GM12801 (cell line): Measurements from ENCODE around the gene NKG7.

Experiments used
- TF ChIP-seq, protein P1 (sequence below): IDR thresholded peaks from one replicate; pipeline ENCODE4 v1.5.1; 2011; ENCODE audit warnings: control low read depth; ENCODE audit not compliant: insufficient read length; ENCODE audit errors: extremely low read depth

The NKG7 gene

DNA sequence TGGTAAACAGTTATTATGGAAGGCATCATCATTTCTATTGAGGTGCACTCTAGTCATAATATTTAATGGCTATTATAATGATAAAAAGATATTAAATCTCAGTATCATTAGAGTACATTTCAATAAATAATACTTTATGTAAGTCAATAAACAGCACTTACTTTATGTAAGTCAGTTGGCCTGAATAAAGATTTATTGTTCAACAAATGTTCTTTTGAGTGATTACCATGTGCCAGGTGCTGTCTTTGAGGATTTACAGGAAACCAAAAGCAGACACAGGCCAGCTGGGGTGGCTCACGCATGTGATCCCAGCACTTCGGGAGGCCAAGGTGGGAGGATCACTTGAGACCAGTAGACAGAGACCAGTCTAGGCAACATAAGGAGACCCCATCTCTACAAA is 5.0 kb upstream of the NKG7 start:
- TF ChIP-seq, protein P1, sequence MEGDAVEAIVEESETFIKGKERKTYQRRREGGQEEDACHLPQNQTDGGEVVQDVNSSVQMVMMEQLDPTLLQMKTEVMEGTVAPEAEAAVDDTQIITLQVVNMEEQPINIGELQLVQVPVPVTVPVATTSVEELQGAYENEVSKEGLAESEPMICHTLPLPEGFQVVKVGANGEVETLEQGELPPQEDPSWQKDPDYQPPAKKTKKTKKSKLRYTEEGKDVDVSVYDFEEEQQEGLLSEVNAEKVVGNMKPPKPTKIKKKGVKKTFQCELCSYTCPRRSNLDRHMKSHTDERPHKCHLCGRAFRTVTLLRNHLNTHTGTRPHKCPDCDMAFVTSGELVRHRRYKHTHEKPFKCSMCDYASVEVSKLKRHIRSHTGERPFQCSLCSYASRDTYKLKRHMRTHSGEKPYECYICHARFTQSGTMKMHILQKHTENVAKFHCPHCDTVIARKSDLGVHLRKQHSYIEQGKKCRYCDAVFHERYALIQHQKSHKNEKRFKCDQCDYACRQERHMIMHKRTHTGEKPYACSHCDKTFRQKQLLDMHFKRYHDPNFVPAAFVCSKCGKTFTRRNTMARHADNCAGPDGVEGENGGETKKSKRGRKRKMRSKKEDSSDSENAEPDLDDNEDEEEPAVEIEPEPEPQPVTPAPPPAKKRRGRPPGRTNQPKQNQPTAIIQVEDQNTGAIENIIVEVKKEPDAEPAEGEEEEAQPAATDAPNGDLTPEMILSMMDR = no peak

DNA sequence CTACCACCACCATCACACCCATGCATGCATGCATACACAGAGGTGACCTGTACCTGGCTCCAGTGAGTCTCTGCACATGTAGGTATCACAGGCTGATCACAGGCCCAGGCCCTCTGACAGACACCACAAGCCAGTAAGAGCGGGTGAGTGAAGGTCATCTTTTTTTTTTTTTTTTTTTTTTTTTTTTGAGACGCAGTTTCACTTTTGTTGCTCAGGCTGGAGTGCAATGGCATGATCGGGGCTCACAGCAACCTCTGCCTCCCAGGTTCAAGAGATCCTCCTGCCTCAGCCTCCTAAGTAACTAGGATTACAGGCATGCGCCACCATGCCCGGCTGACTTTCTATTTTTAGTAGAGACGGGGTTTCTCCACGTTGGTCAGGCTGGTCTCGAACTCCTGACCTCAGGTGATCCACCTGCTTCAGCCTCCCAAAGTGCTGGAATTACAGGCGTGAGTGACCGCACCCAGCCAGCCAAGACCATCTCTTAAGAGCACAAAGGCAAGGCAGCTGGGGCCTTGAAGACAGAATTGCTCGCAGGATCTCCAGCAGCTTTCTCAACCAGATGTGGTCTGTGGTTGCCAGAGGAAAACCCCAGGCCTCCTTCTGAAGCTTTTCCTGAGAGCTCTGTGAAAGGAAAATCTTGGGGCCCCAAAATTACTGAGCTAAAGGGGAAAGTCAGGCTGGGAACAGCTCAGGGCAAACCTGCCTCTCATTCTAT is 3.2 kb upstream of the NKG7 start:
- TF ChIP-seq, protein P1 = no peak

DNA sequence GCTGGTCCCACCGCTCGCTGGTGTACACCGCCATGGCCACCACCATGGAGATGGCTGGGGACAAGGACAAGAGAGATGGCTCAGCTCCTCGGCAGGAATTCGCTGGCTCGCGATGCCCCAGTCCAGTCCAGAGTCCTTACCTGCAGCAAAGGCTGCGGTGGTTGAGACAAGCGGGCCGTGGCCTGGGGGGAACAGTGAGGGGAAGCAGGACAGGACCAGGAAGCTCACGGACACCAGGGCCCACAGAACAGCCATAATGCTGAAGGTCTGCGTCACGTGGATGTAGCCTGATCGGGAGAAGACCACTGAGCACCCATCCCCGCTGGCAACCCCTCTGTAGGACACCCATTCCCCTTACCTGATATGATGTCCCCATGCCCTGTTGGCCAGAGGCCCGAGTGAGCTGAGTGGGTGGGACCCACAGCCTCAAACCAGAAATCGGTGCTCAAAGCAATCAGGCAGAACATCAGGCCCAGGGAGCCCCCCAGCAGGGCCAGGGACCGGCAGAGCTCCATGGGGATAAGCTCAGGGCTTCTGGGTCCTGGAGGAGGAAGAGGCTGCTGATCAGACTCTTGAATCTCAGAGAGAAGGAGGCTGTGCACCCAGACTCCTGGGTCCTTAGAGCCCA is 319 bp downstream of the NKG7 start:
- TF ChIP-seq, protein P1 = no peak

DNA sequence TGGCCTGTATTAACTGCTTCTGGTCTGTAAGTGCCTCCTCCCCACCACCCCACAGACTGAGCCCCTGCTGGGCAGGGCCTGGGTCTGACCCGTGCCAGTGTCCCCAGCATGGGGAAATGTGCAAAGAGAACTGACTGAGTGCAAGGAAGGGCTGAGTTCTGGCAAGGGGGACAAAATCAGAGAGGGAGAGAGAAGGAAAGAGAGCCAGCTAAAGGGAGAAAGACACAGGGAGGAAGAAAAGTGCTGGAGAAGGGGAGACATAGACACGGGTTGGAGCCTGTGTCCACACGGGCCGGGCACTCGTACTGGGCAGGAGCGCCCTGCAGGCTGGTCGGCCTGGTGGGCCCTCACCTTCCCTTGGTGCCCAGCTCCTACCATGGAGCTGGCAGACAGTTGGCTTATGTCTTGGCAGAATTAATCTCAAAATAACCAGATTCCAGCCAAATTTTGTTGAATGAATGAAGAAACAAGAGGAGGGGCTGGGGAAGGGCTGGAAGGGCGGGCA is 1.2 kb downstream of the NKG7 start:
- TF ChIP-seq, protein P1 = no peak

DNA sequence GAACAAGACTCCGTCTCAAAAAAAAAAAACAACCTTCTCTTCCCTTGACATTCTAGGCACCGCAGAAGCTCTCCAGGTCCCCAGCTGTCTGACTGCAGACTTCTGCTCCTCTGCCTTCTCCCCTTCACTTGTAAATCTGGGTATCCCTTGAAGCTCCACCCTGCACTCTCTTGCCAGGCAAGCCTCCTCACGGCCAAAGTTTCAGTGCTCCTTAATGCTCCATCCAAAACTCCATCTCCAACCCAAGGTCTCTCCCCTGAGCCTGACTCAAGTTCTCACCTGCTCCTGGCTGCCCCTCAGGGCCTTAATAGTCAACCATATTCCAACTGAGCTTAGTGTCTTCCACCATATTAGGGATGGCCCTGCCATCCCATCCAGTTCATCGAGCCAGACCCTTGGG is 2.2 kb downstream of the NKG7 start:
- TF ChIP-seq, protein P1 = no peak

DNA sequence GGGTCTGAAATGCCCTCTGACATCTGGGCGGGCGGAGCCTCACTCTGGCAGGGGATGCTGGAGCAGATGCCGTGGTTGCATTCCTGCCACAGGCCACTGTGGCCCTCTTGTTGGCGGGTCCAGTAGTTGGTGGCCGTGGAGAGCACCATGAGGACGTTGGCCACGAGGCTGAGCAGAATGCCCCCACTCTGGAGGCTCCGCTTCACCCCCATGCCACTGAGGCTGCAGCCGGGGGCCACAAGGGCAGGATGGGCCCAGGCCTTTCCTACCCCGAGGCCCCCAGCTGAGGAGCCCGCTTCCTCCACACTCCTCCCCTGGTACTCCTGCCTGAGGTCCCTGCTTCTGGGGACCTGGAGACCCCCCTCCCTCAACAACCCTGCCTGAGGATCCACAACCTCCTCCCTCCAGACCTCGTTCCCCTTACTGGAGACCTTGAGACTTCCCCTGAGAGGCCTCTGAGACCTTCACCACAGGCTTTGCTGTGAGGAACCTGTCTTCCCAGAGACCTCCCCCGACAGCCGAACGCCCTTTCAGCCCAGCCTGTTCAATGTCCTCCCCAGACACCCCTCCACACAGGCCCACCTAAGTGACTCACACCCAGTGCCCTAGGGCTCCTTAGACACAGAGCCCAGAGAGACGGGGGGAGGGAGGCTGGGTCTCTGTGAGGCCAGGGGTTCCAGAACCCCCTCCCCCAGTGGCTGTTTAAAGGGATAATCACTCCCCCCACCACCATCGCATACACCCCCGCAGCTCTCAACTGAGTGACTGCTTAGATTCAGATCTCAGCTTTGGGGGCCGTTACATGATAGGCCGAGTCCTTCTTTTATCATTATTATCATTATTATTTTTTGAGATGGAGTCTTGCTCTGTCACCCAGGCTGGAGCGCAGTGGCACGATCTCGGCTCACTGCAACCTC is 3.8 kb downstream of the NKG7 start, which contains the start of gene CLDND2:
CLDND2 (minus strand) TSS at position 638 of the 917 bp plus-strand sequence; CDS start at position 212, 426 bp downstream.
- TF ChIP-seq, protein P1 = no peak
